ENCODE results near the gene FUT8.

GRCh38 chr14:65720171-65720570 lies 307.6 kb downstream of the FUT8 start:
- no peak for TF ChIP-seq CTCF (IDR thresholded peaks at IDR 0.05)
- TF ChIP-seq POLR2A (IDR thresholded peaks at IDR 0.05) = no peak
